ENCODE results near the gene RNF6. TPM values are rescaled to one million over a fixed set of nuclear protein-coding genes. Genes with fewer than 3 reads are reported as not detected.
A peak's percentile ranks its signal among the peaks of the same experiment; 100 is the strongest.

RNF6 gene
- total and polyA plus RNA-seq, 10 of the 15 experiments (the other 5 are each of a cell fraction or from before 2014, with no cell fraction given), result 19.0 to 54.0 (median 33.8) TPM

DNA sequence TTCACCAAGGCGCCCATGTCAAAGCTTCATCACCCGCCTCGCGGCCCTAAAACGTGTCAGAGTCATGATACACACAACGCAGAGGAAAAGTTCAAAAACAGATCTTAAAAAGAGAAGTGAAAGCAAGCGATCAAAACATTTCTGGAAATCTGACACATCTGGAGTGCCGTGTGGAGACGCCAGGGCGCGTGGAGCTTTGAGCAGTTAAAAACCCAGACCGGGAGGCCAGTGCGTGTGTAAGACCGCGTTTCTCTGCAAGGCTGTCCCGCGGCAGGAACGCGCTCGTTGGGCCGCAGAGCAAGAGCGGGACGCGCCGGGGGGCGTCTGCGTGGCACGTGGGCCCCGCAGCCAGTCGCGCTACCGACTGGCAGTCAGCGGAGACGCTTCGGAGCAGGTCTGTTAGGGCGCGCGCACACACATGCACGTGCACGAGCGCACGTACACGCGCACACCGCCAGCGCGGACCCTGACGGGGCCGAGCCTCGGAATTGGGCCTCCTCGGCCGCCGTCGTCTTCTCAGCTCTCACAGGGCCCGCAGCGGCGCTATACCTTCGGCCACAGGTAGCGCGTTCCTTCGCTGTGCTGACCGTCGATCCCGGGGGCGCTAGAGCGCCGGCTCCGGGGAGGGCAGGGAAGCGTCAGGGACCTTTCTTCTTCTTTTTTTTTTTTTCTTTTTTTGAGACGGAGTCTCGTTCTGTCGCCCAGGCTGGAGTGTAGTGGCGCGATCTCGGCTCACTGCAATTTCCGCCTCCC lies 35.8 kb downstream of the RNF6 start:
- H3K9ac ChIP-seq (ENCODE audit: control insufficient read depth, insufficient read depth, low read length), result peak overlapping the region; percentile 61
- DNase-seq (ENCODE audit: low read depth, low spot score) (peak; percentile 66), FAIRE-seq (peak; percentile 73), ATAC-seq (peak; percentile 93)
- WGBS (ENCODE audit: insufficient coverage, insufficient replicate concordance, low lambda C conversion rate, missing lambda C conversion rate), result 2% methylated on average over 68 of the region's 76 CpGs
- peak overlapping the region; percentile 88 for H3K4me2 ChIP-seq (ENCODE audit: control insufficient read depth, insufficient read depth)
- peak overlapping the region; percentile 74 for H3K4me3 ChIP-seq
- peaks cover 9% of the 10 kb centered on the region for H3K4me1 ChIP-seq (ENCODE audit: control insufficient read depth, insufficient read depth, low read length)
- H3K9me3 ChIP-seq (replicated peaks; ENCODE audit: control insufficient read depth, insufficient read depth, low read length), result no peaks in the 10 kb centered on the region
- ChIA-PET CTCF (interaction anchor here (0.7 to 6.2 kb wide), 18 partner anchors 12 to 513 kb away, joined by 3 to 218 read pairs (median 7); partner anchors contain the start of gene RNF6), SMC1A (ENCODE audit: uncharacterized antibody, unreplicated experiment) (interaction anchor here (1.2 to 2.8 kb wide), 9 partner anchors 35 to 686 kb away, joined by 3 to 70 read pairs (median 4); no protein-coding TSS in a partner anchor), POLR2A (interaction anchor here (1.0 kb wide), 1 partner anchor 310 kb away, joined by 5 read pairs; no protein-coding TSS in a partner anchor), RAD21 (ENCODE audit: unreplicated experiment) (interaction anchor here (2.4 to 4.4 kb wide), 2 partner anchors 310 to 511 kb away, joined by 34 to 76 read pairs; no protein-coding TSS in a partner anchor)
- no TSS peak for BruUV-seq (replicated peaks)
- no peaks in the 10 kb centered on the region for H3K36me3 ChIP-seq (ENCODE audit: control insufficient read depth in 2 of 2, insufficient read depth in 2 of 2, low read length in 1 of 2)
- intact Hi-C loops (cut with micrococcal nuclease; ENCODE audit: unreplicated experiment), result loop anchor here (1.0 to 10.0 kb wide), 7 partner anchors 35 to 689 kb away; partner anchors contain the start of gene CDK8
- in situ Hi-C loops (cut with MboI), result no loop called here
- H4K20me1 ChIP-seq (ENCODE audit: control insufficient read depth, insufficient read depth), result no peaks in the 10 kb centered on the region
- H3K27me3 ChIP-seq (replicated peaks in 1 of 2; ENCODE audit: control insufficient read depth in 2 of 2, insufficient read depth in 2 of 2, low read length in 1 of 2), result no peaks in the 10 kb centered on the region
- peak overlapping the region; percentile 78 for H2AFZ ChIP-seq (ENCODE audit: control insufficient read depth, low read depth, low read length)
- H3K27ac ChIP-seq (ENCODE audit: control insufficient read depth, insufficient read depth), result peak overlapping the region; percentile 39
- no peaks in the 10 kb centered on the region for H3K79me2 ChIP-seq (ENCODE audit: control insufficient read depth, insufficient read depth, low read length)
- TF ChIP-seq ZNF217 (IDR thresholded peaks at IDR 0.05) (no peak), SMAD1 (IDR thresholded peaks at IDR 0.05; ENCODE audit: low read depth, partially characterized antibody) (no peak), DPF2 (IDR thresholded peaks at IDR 0.05) (peak; percentile 83), ATF7 (IDR thresholded peaks at IDR 0.05; ENCODE audit: low read depth) (no peak), GATAD2B (conservative IDR thresholded peaks at IDR 0.05; ENCODE audit: low read depth) (peak; percentile 79), NFXL1 (IDR thresholded peaks at IDR 0.05; ENCODE audit: borderline replicate concordance) (no peak), MEF2B (IDR thresholded peaks at IDR 0.05; ENCODE audit: partially characterized antibody, poor library complexity, severe bottlenecking) (no peak), KAT2A (conservative IDR thresholded peaks at IDR 0.05; ENCODE audit: control insufficient read depth, low read depth, low read length) (no peak), SMAD5 (IDR thresholded peaks at IDR 0.05; ENCODE audit: low read depth) (no peak)
- TF ChIP-seq, protein P1, sequence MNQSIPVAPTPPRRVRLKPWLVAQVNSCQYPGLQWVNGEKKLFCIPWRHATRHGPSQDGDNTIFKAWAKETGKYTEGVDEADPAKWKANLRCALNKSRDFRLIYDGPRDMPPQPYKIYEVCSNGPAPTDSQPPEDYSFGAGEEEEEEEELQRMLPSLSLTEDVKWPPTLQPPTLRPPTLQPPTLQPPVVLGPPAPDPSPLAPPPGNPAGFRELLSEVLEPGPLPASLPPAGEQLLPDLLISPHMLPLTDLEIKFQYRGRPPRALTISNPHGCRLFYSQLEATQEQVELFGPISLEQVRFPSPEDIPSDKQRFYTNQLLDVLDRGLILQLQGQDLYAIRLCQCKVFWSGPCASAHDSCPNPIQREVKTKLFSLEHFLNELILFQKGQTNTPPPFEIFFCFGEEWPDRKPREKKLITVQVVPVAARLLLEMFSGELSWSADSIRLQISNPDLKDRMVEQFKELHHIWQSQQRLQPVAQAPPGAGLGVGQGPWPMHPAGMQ (IDR thresholded peaks at IDR 0.05; ENCODE audit: borderline replicate concordance), result no peak
- TF ChIP-seq, protein P2, sequence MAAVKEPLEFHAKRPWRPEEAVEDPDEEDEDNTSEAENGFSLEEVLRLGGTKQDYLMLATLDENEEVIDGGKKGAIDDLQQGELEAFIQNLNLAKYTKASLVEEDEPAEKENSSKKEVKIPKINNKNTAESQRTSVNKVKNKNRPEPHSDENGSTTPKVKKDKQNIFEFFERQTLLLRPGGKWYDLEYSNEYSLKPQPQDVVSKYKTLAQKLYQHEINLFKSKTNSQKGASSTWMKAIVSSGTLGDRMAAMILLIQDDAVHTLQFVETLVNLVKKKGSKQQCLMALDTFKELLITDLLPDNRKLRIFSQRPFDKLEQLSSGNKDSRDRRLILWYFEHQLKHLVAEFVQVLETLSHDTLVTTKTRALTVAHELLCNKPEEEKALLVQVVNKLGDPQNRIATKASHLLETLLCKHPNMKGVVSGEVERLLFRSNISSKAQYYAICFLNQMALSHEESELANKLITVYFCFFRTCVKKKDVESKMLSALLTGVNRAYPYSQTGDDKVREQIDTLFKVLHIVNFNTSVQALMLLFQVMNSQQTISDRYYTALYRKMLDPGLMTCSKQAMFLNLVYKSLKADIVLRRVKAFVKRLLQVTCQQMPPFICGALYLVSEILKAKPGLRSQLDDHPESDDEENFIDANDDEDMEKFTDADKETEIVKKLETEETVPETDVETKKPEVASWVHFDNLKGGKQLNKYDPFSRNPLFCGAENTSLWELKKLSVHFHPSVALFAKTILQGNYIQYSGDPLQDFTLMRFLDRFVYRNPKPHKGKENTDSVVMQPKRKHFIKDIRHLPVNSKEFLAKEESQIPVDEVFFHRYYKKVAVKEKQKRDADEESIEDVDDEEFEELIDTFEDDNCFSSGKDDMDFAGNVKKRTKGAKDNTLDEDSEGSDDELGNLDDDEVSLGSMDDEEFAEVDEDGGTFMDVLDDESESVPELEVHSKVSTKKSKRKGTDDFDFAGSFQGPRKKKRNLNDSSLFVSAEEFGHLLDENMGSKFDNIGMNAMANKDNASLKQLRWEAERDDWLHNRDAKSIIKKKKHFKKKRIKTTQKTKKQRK (IDR thresholded peaks at IDR 0.05; ENCODE audit: low read depth, low read length), result no peak
- TF ChIP-seq, protein P3, sequence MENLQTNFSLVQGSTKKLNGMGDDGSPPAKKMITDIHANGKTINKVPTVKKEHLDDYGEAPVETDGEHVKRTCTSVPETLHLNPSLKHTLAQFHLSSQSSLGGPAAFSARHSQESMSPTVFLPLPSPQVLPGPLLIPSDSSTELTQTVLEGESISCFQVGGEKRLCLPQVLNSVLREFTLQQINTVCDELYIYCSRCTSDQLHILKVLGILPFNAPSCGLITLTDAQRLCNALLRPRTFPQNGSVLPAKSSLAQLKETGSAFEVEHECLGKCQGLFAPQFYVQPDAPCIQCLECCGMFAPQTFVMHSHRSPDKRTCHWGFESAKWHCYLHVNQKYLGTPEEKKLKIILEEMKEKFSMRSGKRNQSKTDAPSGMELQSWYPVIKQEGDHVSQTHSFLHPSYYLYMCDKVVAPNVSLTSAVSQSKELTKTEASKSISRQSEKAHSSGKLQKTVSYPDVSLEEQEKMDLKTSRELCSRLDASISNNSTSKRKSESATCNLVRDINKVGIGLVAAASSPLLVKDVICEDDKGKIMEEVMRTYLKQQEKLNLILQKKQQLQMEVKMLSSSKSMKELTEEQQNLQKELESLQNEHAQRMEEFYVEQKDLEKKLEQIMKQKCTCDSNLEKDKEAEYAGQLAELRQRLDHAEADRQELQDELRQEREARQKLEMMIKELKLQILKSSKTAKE (IDR thresholded peaks at IDR 0.05; ENCODE audit: low read depth, poor library complexity, severe bottlenecking), result no peak
- TF ChIP-seq, protein P4, sequence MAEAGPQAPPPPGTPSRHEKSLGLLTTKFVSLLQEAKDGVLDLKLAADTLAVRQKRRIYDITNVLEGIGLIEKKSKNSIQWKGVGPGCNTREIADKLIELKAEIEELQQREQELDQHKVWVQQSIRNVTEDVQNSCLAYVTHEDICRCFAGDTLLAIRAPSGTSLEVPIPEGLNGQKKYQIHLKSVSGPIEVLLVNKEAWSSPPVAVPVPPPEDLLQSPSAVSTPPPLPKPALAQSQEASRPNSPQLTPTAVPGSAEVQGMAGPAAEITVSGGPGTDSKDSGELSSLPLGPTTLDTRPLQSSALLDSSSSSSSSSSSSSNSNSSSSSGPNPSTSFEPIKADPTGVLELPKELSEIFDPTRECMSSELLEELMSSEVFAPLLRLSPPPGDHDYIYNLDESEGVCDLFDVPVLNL (IDR thresholded peaks at IDR 0.05; ENCODE audit: low read depth, low read length), result no peak
- TF ChIP-seq, protein P5, sequence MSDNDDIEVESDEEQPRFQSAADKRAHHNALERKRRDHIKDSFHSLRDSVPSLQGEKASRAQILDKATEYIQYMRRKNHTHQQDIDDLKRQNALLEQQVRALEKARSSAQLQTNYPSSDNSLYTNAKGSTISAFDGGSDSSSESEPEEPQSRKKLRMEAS (IDR thresholded peaks at IDR 0.05; ENCODE audit: low read depth, low read length), result peak; percentile 60; the same call in 1 of the 2 replicates
